IPS-15b (cell line): Measurements from ENCODE around the gene NUDT3.

Source experiments
- H3K27me3 ChIP-seq: one replicate; pipeline ENCODE4 v1.6.1; 2013; ENCODE audit warnings: low read length; ENCODE audit not compliant: control insufficient read depth, insufficient read depth
- H3K36me3 ChIP-seq: one replicate; pipeline ENCODE4 v1.6.1; 2013; ENCODE audit warnings: low read length; ENCODE audit not compliant: control insufficient read depth, insufficient read depth
- H3K4me1 ChIP-seq: one replicate; pipeline ENCODE4 v1.6.1; 2013; ENCODE audit warnings: mild to moderate bottlenecking, low read length; ENCODE audit not compliant: control insufficient read depth, insufficient read depth
- H3K4me3 ChIP-seq: one replicate; pipeline ENCODE4 v1.5.1; 2013; ENCODE audit warnings: low read depth, low read length
- H3K9ac ChIP-seq: one replicate; pipeline ENCODE4 v1.6.1; 2013; ENCODE audit warnings: low read depth, mild to moderate bottlenecking, low read length
- H3K9me3 ChIP-seq: one replicate; pipeline ENCODE4 v1.6.1; 2013; ENCODE audit warnings: mild to moderate bottlenecking, low read length; ENCODE audit not compliant: control insufficient read depth, insufficient read depth

The NUDT3 gene

DNA sequence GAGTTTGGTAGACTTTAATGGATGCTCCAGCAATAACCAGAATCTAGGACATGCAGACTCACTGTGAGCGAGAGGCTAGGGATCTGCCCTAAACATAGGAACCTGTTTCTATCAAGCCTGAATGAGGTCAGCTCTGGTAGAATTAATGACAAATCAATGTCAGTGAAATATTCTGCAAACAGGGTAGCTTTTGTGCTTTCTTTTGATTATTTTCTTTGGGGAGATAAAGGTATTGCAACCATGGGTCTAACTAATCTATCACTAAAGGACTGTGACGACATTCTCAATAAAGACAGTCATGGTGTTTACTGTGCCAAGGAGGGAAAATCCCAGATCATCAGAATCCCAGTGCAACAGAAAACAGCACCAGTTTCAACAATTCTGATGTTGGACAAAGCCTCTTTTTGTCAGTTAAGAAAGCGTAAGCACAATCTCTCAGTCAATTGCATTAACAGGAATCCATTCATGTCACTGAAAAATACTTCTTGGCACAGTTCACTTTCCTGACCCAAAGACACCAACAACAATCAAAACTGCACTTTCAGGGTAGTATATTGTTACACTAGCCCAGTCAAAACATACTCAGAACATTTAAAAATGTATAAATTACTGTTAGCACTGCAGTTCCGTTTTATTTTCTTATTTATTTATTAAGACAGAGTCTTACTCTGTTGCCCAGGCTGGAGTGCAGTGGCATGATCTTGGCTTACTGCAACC lies 106.9 kb downstream of the NUDT3 start:
- Histone ChIP-seq H3K9ac (no peak overlapping the region), H3K9me3 (no peaks in the 10 kb centered on the region), H3K4me3 (no peak overlapping the region), H3K36me3 (peaks cover 5% of the 10 kb centered on the region), H3K4me1 (no peaks in the 10 kb centered on the region), H3K27me3 (no peaks in the 10 kb centered on the region)

DNA sequence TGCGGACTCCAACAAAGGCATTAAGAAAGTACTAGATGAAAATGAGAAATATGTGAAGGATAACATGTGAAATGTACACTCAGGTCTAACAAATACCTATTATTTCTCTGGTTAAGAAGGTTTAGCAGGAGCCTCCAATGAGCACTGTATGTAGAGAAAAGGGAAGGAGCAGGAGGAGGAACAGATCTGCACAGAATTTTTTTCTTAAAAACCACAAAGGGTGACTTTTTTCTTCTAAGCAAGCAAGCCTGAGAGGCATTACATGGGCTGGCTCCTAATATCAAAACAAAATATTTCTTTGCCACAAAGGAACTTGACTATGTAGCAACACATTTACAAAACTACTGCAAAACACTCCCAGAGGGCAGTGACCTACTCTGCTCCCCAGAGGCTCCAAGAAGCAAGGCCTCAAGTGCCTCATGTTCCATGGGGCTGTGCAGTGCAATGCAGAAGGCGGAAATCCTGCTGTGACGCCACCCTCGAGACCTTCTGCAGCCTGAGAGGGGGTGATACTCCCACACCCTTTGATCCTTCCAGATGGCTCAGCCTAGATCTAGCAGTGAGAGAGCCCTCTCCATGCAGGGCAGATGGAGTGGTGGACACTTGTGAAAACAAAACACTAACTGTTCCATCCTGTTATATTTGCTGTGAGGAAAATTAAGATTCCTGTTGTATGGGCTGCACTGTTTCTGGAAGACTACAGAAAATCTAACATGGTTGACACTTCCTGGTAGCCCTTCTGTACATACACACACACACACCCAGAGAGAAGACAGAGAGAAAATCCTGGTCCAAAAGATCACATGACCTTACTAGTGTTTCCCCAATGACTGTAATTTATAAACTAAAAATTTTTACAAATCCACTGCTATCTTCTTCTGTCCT lies 107.7 kb downstream of the NUDT3 start:
- H3K36me3 ChIP-seq: peaks cover 5% of the 10 kb centered on the region

DNA sequence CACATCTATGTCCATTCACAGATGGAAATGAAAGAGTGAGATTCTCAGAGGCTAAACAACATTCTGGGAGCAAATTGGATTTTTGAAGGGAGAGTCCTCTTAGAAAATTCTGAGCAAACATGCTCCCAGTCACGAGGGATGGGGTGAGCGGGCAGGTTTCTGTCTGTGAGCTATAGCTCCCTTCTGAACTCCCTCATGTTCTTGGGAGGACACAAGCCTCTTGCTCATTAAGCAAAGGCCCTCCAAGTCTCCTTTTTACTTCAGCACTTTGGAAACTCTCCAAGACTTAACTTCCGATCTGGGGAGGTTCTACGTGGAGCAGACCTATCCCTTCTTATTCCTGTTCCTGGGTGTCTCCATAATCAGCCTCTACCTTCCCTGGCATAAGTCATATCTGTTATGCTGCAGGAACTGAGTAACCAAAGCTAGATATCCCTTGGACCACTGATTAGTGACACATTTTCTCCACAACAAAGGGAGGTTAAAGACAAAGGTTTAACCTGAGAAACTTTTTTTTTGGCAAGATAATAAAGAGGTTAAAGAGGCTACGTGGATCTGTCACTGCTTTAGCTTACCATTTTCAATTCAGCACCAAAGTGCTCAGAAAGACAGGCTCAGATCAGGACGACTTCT lies 110.7 kb downstream of the NUDT3 start:
- no peak overlapping the region for H3K4me3 ChIP-seq
- no peaks in the 10 kb centered on the region for H3K9me3 ChIP-seq
- H3K9ac ChIP-seq: no peak overlapping the region
- no peaks in the 10 kb centered on the region for H3K27me3 ChIP-seq
- H3K4me1 ChIP-seq: no peaks in the 10 kb centered on the region
- H3K36me3 ChIP-seq: no peaks in the 10 kb centered on the region

More for the DNA sequence above, 107.7 kb downstream of the NUDT3 start:
- no peaks in the 10 kb centered on the region for H3K27me3 ChIP-seq
- H3K4me3 ChIP-seq: no peak overlapping the region
- no peaks in the 10 kb centered on the region for H3K4me1 ChIP-seq
- H3K9ac ChIP-seq: no peak overlapping the region
- no peaks in the 10 kb centered on the region for H3K9me3 ChIP-seq

DNA sequence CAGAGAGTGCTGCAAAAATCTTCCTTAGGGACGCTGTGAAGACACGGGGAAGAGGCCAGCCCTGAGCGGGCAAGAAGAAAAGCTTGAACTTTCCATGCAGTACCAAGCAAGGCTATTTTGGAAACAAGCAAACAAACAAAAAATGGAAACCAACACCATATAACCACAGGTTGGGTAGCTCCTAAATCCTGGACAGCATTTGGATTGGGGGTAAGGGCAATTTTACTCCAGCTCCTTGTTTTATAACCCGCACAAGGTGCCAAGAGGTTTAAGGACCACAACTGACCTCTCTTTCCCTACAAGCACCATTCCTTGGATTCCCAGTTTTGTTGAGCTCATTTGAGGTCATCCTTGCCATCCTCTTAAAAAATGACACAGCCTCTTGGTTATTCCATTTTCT lies 112.3 kb downstream of the NUDT3 start:
- Histone ChIP-seq H3K27me3 (no peaks in the 10 kb centered on the region), H3K4me1 (no peaks in the 10 kb centered on the region), H3K4me3 (no peak overlapping the region), H3K36me3 (no peaks in the 10 kb centered on the region), H3K9ac (no peak overlapping the region), H3K9me3 (no peaks in the 10 kb centered on the region)

DNA sequence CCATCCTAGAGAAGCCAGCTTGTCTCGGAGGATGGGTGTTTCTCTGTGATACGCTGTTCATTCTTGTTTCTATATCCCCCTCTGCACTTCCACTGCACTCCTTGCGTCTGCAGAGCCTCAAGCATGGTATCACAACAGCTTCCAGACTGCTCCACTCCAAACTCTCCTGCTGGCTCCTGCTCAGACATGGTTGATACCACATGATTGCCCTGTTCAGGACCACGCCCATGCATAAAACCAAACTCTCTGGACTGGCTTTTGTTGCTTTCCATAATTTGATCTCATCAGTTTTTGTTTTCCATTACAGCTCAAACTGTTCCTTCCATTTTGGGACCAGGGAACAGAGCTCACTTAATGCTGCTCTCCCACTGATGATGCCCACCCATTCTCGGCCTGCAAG lies 113.6 kb downstream of the NUDT3 start:
- H3K4me1 ChIP-seq: no peaks in the 10 kb centered on the region
- no peak overlapping the region for H3K4me3 ChIP-seq
- no peaks in the 10 kb centered on the region for H3K9me3 ChIP-seq

DNA sequence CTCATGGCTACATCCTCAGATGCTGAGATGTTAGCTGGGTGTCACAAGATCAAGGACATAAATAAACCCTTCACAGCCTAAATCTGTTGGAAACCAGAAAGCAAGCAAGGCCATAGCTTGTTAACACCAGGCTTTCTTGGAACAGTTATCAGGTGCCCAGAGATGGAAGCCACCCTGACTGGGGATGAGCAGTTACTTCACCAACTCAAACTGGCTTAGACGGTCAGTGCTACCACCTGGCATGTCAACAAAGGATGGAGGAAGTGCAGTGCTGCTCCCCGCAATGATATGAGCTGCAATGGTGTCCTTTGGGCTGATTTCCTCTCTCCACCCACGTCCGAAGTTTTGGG lies 114.7 kb downstream of the NUDT3 start:
- Histone ChIP-seq H3K4me1 (no peaks in the 10 kb centered on the region), H3K4me3 (no peak overlapping the region), H3K27me3 (no peaks in the 10 kb centered on the region), H3K9me3 (no peaks in the 10 kb centered on the region), H3K9ac (no peak overlapping the region), H3K36me3 (no peaks in the 10 kb centered on the region)

More for the DNA sequence above, 113.6 kb downstream of the NUDT3 start:
- no peaks in the 10 kb centered on the region for H3K36me3 ChIP-seq
- no peaks in the 10 kb centered on the region for H3K27me3 ChIP-seq
- H3K9ac ChIP-seq: no peak overlapping the region

DNA sequence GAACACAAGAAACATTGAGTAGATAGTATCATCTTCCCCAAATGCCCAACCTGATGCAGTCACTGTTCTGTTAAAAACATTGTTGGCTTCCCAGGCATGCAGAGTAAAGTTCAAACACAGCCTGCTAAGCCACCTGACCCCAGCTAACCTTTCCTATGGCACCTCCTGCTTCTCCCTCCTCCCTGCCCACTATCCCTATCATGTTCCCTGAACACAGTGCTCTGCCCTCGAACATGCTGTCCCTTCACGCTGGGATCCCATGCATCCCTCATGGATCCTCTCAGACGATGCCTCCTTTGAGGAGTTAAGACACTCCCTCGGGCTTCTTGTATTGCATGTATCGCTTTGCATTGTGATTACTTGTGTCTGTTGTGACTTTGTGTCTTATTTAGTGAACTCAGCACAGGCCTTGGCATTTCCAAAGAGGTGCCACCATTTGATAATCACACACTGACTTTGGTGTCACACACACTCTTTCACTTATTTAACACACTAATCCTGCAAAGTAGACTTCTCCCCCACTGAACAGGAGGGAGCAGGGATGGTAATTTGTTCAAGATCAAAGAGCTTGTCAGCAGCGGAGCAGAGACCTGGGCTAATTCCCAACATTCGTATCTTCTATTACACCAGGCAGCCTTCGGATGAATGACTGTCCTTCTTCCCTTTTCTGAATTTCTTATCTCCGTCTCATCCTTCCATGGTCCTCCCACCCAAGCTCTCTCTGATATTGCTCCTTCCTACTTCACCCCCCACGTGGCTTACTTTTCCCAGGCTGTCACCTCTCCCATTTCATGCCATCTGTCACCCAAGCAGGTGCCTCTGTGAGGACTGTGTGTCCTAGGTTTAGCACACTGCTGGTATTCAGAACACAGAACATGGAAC lies 115.3 kb downstream of the NUDT3 start:
- Histone ChIP-seq H3K4me3 (no peak overlapping the region), H3K27me3 (no peaks in the 10 kb centered on the region), H3K4me1 (peaks cover 3% of the 10 kb centered on the region), H3K9ac (no peak overlapping the region), H3K36me3 (no peaks in the 10 kb centered on the region), H3K9me3 (no peaks in the 10 kb centered on the region)

DNA sequence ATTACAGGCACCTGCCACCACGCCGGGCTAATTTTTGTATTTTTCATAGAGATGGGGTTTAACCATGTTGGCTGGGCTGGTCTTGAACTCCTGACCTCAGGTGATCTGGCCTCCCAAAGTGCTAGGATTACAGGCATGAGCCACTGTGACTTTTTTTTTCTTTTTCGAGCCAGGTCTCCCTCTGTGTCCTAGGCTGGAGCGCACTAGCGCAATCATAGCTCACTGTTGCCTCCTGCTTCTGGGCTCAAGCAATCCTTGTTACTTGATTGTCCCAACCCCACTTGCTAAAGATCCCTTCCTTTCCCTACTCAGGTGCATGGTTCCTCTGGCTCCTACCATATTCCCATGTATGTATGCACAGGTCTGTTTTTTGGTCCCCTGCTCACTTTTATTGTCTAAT lies 116.3 kb downstream of the NUDT3 start:
- no peaks in the 10 kb centered on the region for H3K36me3 ChIP-seq
- H3K9ac ChIP-seq: no peak overlapping the region
- H3K4me1 ChIP-seq: peaks cover 3% of the 10 kb centered on the region

DNA sequence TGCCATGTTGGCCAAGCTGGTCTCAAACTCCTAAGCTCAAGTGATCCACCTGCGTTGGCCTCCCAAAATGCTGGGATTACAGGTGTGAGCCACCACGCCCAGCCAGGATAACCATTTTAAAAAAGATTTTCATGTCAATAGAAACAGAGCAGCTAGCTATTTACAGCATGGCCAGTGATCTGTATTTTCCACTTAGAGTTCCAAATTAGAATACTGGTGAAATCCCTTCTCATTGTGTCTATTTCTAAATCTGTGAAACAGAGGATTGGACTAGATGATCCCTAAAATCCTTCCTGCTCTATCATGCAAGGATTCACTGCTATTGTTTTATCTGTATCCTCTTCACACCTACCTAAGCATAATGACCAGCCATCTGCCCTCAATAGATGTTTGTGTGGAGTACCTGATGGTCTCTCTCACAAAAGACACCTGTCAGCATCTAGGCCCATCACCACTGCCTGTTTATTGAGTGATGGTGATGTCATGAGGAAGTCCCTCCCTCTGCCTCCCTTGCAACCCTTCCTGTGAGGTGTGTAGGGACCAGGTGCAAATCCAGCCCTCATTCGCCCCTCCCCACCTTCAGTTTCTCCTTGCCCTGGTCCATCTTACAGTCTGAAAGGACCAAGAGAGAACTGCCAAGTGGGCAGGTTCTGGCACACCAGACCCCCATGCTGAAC lies 117.2 kb downstream of the NUDT3 start:
- H3K4me1 ChIP-seq: peaks cover 3% of the 10 kb centered on the region
- no peak overlapping the region for H3K4me3 ChIP-seq
- no peak overlapping the region for H3K9ac ChIP-seq
- H3K27me3 ChIP-seq: no peaks in the 10 kb centered on the region
- H3K9me3 ChIP-seq: no peaks in the 10 kb centered on the region
- no peaks in the 10 kb centered on the region for H3K36me3 ChIP-seq

More for the DNA sequence above, 116.3 kb downstream of the NUDT3 start:
- no peaks in the 10 kb centered on the region for H3K27me3 ChIP-seq
- H3K9me3 ChIP-seq: no peaks in the 10 kb centered on the region
- no peak overlapping the region for H3K4me3 ChIP-seq

DNA sequence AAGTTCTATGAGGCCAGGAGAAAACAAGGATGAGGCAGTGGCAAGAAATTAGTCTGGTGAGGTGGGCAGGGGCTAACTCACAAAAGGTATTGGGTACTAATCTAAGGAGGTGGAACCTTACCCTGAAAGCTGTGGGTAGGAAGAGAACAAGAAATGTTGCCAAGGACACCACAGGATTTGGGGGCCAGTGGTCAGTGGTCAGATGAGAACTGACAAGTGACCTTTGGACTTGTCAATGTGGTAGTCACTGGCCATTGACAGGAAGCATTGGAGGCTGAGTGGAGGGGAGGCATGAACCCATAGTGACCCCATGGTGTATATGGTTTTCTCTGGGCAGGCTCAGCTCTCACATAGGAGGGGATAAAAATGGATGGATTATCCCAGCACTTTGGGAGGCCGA lies 118.3 kb downstream of the NUDT3 start:
- Histone ChIP-seq H3K9me3 (no peaks in the 10 kb centered on the region), H3K27me3 (no peaks in the 10 kb centered on the region), H3K4me3 (no peak overlapping the region), H3K9ac (no peak overlapping the region), H3K36me3 (no peaks in the 10 kb centered on the region), H3K4me1 (peaks cover 3% of the 10 kb centered on the region)
